Astrocyte (in vitro differentiated cells and primary cell): ENCODE results near the gene LMO1. TPM values are rescaled to one million over a fixed set of nuclear protein-coding genes. Genes with fewer than 3 reads are reported as not detected.

ENCODE experiments used
- DNase-seq: peaks from one replicate; pipeline ENCODE4 v3.0.0-alpha.2; 2010; ENCODE audit warnings: low read depth
- FAIRE-seq: peaks from 2 replicates; lab custom pipeline; 2011; peaks lifted over from hg19 to GRCh38; lab: Jason Lieb, UNC
- H2AFZ ChIP-seq: 2 replicates; pipeline ENCODE4 v1.6.0; 2012; ENCODE audit warnings: low read depth, low read length, inconsistent platforms
- H3K27ac ChIP-seq: 2 replicates; pipeline ENCODE4 v1.5.1; 2011; ENCODE audit warnings: low read depth, low read length, inconsistent platforms
- H3K27me3 ChIP-seq: 2 replicates; pipeline ENCODE4 v1.6.0; 2011; ENCODE audit warnings: low read length, inconsistent platforms; ENCODE audit not compliant: insufficient read depth
- H3K36me3 ChIP-seq: 2 replicates; pipeline ENCODE4 v1.5.1; 2011; ENCODE audit warnings: low read length, inconsistent platforms; ENCODE audit not compliant: insufficient read depth
- H3K4me1 ChIP-seq: 2 replicates; pipeline ENCODE4 v1.5.1; 2011; ENCODE audit warnings: low read length, inconsistent platforms; ENCODE audit not compliant: insufficient read depth
- H3K4me2 ChIP-seq: 2 replicates; pipeline ENCODE4 v1.6.0; 2012; ENCODE audit warnings: low read length, inconsistent platforms
- H3K4me3 ChIP-seq: 2 replicates; pipeline ENCODE4 v1.5.1; 2011; ENCODE audit warnings: low read depth, mild to moderate bottlenecking, low read length, inconsistent platforms; ENCODE audit not compliant: insufficient read depth
- H3K79me2 ChIP-seq: 2 replicates; pipeline ENCODE4 v1.6.0; 2012; ENCODE audit warnings: mild to moderate bottlenecking, low read length, inconsistent platforms; ENCODE audit not compliant: insufficient read depth
- H3K9ac ChIP-seq: 2 replicates; pipeline ENCODE4 v1.6.0; 2012; ENCODE audit warnings: mild to moderate bottlenecking, low read length, inconsistent platforms
- H3K9me3 ChIP-seq: 2 replicates; pipeline ENCODE4 v1.5.1; 2012; ENCODE audit warnings: low read depth, mild to moderate bottlenecking, low read length, inconsistent platforms; ENCODE audit not compliant: insufficient read depth
- H4K20me1 ChIP-seq: 2 replicates; pipeline ENCODE4 v1.6.0; 2012; ENCODE audit warnings: low read length, inconsistent platforms; ENCODE audit not compliant: insufficient read depth
- H3K27ac Mint-ChIP-seq: one replicate; pipeline ENCODE4 v1.8.0; 2021; ENCODE audit warnings: mild to moderate bottlenecking, mixed read lengths; ENCODE audit not compliant: unreplicated experiment
- H3K27me3 Mint-ChIP-seq: one replicate; pipeline ENCODE4 v1.8.0; 2021; ENCODE audit warnings: low read depth, mixed read lengths; ENCODE audit not compliant: unreplicated experiment
- H3K36me3 Mint-ChIP-seq: one replicate; pipeline ENCODE4 v1.8.0; 2021; ENCODE audit warnings: low read depth, mixed read lengths; ENCODE audit not compliant: unreplicated experiment
- H3K4me1 Mint-ChIP-seq: one replicate; pipeline ENCODE4 v1.8.0; 2021; ENCODE audit warnings: low read depth, mixed read lengths; ENCODE audit not compliant: unreplicated experiment
- H3K4me3 Mint-ChIP-seq: one replicate; pipeline ENCODE4 v1.8.0; 2021; ENCODE audit warnings: mild to moderate bottlenecking, moderate library complexity, mixed read lengths; ENCODE audit not compliant: unreplicated experiment
- H3K9me3 Mint-ChIP-seq: one replicate; pipeline ENCODE4 v1.8.0; 2021; ENCODE audit warnings: mild to moderate bottlenecking, mixed read lengths; ENCODE audit not compliant: unreplicated experiment
- EZH2 ChIP-seq: IDR thresholded peaks from 2 replicates; pipeline ENCODE4 v1.6.1; 2012; ENCODE audit warnings: mild to moderate bottlenecking, low read length, inconsistent platforms; ENCODE audit not compliant: insufficient read depth
- total RNA-seq: library from RNA; stranded (reverse); gene quantifications from 2 replicates; pipeline ENCODE4 v1.2.1, GENCODE V29; 2021
- TF ChIP-seq, protein P1 (sequence below): IDR thresholded peaks from 2 replicates; pipeline ENCODE4 v1.5.1; 2011; ENCODE audit warnings: low read depth, mild to moderate bottlenecking, inconsistent platforms, low read length, moderate library complexity; ENCODE audit not compliant: insufficient read depth

The LMO1 gene
- total RNA-seq, 1 donor from 2014 or later: 1.5 TPM

DNA sequence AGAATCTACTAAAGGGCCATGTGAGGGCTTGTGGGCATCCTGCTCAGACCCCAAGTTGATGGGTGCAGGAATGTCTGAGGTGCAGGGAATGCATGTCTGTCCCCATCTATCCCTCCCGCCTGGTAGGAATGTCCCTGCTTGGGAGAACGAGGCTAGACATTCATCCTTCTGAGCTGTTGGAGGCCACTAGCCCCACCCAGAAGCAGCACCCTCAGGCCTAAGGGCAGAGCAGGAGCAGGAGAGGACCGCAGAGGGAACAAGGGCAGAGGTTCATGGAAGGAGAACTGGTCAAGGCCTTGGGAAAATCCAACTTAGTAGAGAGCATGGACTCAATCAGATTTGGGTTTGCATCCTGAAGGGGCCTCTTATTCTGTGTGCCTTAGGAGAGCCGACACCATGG lies 22.1 kb upstream of the LMO1 start:
- Histone ChIP-seq H2AFZ (no peak overlapping the region), H3K36me3 (no peaks in the 10 kb centered on the region), H3K4me2 (no peak overlapping the region), H3K4me1 (no peaks in the 10 kb centered on the region), H3K9ac (no peak overlapping the region), H3K27me3 (peaks cover 9% of the 10 kb centered on the region), H4K20me1 (no peaks in the 10 kb centered on the region), H3K4me3 (no peak overlapping the region), H3K27ac (no peak overlapping the region), H3K79me2 (no peaks in the 10 kb centered on the region), H3K9me3 (no peaks in the 10 kb centered on the region)
- Mint-ChIP-seq H3K9me3 (peaks cover 4% of the 10 kb centered on the region), H3K4me1 (no peaks in the 10 kb centered on the region), H3K36me3 (no peaks in the 10 kb centered on the region), H3K27me3 (peaks cover 28% of the 10 kb centered on the region), H3K27ac (no peak overlapping the region), H3K4me3 (no peak overlapping the region)
- no peak for DNase-seq
- no peak for TF ChIP-seq EZH2
- TF ChIP-seq, protein P1, sequence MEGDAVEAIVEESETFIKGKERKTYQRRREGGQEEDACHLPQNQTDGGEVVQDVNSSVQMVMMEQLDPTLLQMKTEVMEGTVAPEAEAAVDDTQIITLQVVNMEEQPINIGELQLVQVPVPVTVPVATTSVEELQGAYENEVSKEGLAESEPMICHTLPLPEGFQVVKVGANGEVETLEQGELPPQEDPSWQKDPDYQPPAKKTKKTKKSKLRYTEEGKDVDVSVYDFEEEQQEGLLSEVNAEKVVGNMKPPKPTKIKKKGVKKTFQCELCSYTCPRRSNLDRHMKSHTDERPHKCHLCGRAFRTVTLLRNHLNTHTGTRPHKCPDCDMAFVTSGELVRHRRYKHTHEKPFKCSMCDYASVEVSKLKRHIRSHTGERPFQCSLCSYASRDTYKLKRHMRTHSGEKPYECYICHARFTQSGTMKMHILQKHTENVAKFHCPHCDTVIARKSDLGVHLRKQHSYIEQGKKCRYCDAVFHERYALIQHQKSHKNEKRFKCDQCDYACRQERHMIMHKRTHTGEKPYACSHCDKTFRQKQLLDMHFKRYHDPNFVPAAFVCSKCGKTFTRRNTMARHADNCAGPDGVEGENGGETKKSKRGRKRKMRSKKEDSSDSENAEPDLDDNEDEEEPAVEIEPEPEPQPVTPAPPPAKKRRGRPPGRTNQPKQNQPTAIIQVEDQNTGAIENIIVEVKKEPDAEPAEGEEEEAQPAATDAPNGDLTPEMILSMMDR: no peak
- no peak for FAIRE-seq

DNA sequence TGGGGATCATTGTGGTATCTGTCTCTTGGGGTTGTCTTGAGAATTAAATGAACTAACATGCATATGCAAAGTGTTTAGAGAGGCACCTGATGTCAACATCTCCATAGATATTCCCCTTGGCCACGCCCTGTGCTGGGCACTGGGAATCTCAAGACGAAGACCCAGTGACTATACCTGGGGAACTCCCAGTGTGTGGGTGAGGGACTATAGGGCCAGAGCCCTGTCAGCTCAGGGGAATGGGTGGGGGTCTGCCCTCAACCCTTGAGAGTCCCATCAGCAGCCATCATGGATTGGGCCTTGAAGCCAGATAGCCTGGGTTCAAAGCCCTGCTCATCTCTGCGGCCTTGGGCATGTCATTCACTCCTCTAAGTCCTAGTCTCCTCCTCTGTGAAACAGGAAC lies 21.6 kb upstream of the LMO1 start:
- DNase-seq: no peak
- Mint-ChIP-seq H3K27ac (no peak overlapping the region), H3K27me3 (peaks cover 22% of the 10 kb centered on the region), H3K36me3 (no peaks in the 10 kb centered on the region), H3K4me3 (no peak overlapping the region), H3K9me3 (peaks cover 4% of the 10 kb centered on the region), H3K4me1 (no peaks in the 10 kb centered on the region)
- Histone ChIP-seq H3K9me3 (no peaks in the 10 kb centered on the region), H2AFZ (no peak overlapping the region), H3K4me2 (no peak overlapping the region), H3K4me3 (no peak overlapping the region), H3K9ac (no peak overlapping the region), H3K36me3 (no peaks in the 10 kb centered on the region), H3K79me2 (no peaks in the 10 kb centered on the region), H3K27ac (no peak overlapping the region), H4K20me1 (no peaks in the 10 kb centered on the region), H3K4me1 (no peaks in the 10 kb centered on the region), H3K27me3 (peaks cover 9% of the 10 kb centered on the region)
- TF ChIP-seq EZH2: no peak
- TF ChIP-seq, protein P1: no peak
- no peak for FAIRE-seq

- peaks cover 9% of the 10 kb centered on the region for H3K27me3 ChIP-seq
- peak overlapping the region; percentile 67 for H3K4me2 ChIP-seq
- TF ChIP-seq, protein P1: no peak
- no peak overlapping the region for H3K9ac ChIP-seq
- FAIRE-seq (no peak), DNase-seq (no peak)
- no peaks in the 10 kb centered on the region for H3K4me1 Mint-ChIP-seq
- no peaks in the 10 kb centered on the region for H3K79me2 ChIP-seq
- H3K9me3 Mint-ChIP-seq: peaks cover 4% of the 10 kb centered on the region
- no peaks in the 10 kb centered on the region for H3K36me3 ChIP-seq
- H3K9me3 ChIP-seq: no peaks in the 10 kb centered on the region
- H3K27ac ChIP-seq: no peak overlapping the region
- H3K4me1 ChIP-seq: no peaks in the 10 kb centered on the region
- no peak overlapping the region for H3K4me3 ChIP-seq
- H3K36me3 Mint-ChIP-seq: no peaks in the 10 kb centered on the region
- H2AFZ ChIP-seq: peak overlapping the region; percentile 69
- no peaks in the 10 kb centered on the region for H4K20me1 ChIP-seq
- no peak overlapping the region for H3K4me3 Mint-ChIP-seq
- H3K27ac Mint-ChIP-seq: no peak overlapping the region
- H3K27me3 Mint-ChIP-seq: peaks cover 33% of the 10 kb centered on the region
Observed at GRCh38 chr11:8283465-8284230, 20.0 kb upstream of the LMO1 start.
